Measurements from ENCODE around the gene FLNB. TPM values are rescaled to one million over a fixed set of nuclear protein-coding genes. Genes with fewer than 3 reads are reported as not detected.

FLNB gene
- total RNA-seq, 2 donors from 2014 or later: 104 to 121 TPM

- Histone ChIP-seq H3K4me1 (peaks cover 12% of the 10 kb centered on the region), H3K36me3 (replicated peaks in 1 of 2; ENCODE audit: insufficient read depth in 1 of 2, low read depth in 2 of 2) (no peaks in the 10 kb centered on the region), H3K27me3 (no peaks in the 10 kb centered on the region), H3K9me3 (no peaks in the 10 kb centered on the region), H3K4me3 (no peak overlapping the region), H3K27ac (no peak overlapping the region)
- ATAC-seq (no peak), DNase-seq (no peak)
- intact Hi-C loops (cut with DNase I): no loop called here
- TF ChIP-seq, protein P1, sequence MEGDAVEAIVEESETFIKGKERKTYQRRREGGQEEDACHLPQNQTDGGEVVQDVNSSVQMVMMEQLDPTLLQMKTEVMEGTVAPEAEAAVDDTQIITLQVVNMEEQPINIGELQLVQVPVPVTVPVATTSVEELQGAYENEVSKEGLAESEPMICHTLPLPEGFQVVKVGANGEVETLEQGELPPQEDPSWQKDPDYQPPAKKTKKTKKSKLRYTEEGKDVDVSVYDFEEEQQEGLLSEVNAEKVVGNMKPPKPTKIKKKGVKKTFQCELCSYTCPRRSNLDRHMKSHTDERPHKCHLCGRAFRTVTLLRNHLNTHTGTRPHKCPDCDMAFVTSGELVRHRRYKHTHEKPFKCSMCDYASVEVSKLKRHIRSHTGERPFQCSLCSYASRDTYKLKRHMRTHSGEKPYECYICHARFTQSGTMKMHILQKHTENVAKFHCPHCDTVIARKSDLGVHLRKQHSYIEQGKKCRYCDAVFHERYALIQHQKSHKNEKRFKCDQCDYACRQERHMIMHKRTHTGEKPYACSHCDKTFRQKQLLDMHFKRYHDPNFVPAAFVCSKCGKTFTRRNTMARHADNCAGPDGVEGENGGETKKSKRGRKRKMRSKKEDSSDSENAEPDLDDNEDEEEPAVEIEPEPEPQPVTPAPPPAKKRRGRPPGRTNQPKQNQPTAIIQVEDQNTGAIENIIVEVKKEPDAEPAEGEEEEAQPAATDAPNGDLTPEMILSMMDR (IDR thresholded peaks at IDR 0.05): no peak
- no peak for TF ChIP-seq POLR2A (IDR thresholded peaks at IDR 0.05)
- WGBS, 2 donors: 80% methylated on average over 7 of the region's 7 CpGs
These were observed 6.2 kb upstream of the FLNB start for GRCh38 chr3:58001979-58002378.

GRCh38 chr3:58003093-58003492 lies 5.1 kb upstream of the FLNB start:
- Histone ChIP-seq H3K27me3 (no peaks in the 10 kb centered on the region), H3K9me3 (no peaks in the 10 kb centered on the region), H3K4me1 (peaks cover 11% of the 10 kb centered on the region), H3K36me3 (replicated peaks in 1 of 2; ENCODE audit: insufficient read depth in 1 of 2, low read depth in 2 of 2) (no peaks in the 10 kb centered on the region), H3K4me3 (no peak overlapping the region), H3K27ac (peak overlapping the region in 2 of 4 donors; percentile 21 to 39)
- WGBS, 2 donors: 50 to 52% methylated on average over 1 to 5 of the region's 5 CpGs
- intact Hi-C loops (cut with DNase I): no loop called here
- DNase-seq (peak in 1 of 4 donors; percentile 47), ATAC-seq (peak; percentile 43)
- no peak for TF ChIP-seq POLR2A (IDR thresholded peaks at IDR 0.05)
- TF ChIP-seq, protein P1 (IDR thresholded peaks at IDR 0.05): no peak

DNA sequence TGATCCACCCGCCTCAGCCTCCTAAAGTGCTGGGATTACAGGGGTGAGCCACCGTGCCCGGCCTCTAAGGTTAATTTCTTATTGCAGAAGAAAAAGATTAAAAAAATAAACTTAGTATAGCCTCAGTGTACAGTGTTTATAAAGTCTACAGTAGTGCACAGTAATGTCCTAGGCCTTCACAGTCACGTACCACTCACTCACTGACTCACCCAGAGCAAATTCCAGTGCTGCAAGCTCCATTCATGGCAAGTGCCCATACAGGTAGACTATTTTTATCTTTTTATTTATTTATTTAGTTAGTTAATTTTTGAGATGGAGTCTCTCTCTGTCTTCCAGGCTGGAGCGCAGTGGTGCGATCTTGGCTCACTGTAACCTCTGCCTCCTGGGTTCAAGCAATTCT lies 3.2 kb upstream of the FLNB start:
- Histone ChIP-seq H3K27me3 (no peaks in the 10 kb centered on the region), H3K4me1 (peaks cover under 1% of the 10 kb centered on the region), H3K27ac (no peak overlapping the region), H3K36me3 (replicated peaks in 1 of 2; ENCODE audit: insufficient read depth in 1 of 2, low read depth in 2 of 2) (no peaks in the 10 kb centered on the region), H3K4me3 (no peak overlapping the region), H3K9me3 (no peaks in the 10 kb centered on the region)
- WGBS, 2 donors: 95 to 96% methylated on average over 6 of the region's 6 CpGs
- ATAC-seq (no peak), DNase-seq (no peak)
- intact Hi-C loops (cut with DNase I): loop anchor here (5.0 kb wide), 1 partner anchor 292 kb away; no protein-coding TSS in a partner anchor
- TF ChIP-seq, protein P1 (IDR thresholded peaks at IDR 0.05): no peak
- no peak for TF ChIP-seq POLR2A (IDR thresholded peaks at IDR 0.05)

DNA sequence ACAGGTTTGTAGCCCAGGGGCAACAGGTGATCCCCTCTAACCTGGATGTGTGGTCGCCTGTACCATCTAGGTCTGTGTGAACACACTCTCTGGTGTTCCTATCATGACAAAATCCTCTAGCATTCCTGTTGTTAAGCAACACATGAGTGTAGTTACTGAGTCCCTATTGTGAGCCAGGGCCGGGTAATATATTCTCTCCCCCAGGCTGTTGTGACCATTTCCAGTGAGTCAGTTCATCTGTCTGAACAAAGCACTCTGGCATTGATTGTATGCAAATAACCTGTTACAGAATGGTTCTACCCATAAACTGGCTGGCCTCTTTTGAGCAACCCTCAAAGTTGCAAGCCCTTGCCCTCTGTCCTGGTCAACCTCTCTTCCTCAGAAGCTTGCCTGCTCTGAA lies 2.6 kb upstream of the FLNB start:
- WGBS, 2 donors: 63 to 77% methylated on average over 2 of the region's 2 CpGs
- DNase-seq (no peak), ATAC-seq (no peak)
- Histone ChIP-seq H3K27me3 (no peaks in the 10 kb centered on the region), H3K27ac (no peak overlapping the region), H3K4me1 (peaks cover 7% of the 10 kb centered on the region), H3K9me3 (no peaks in the 10 kb centered on the region), H3K36me3 (replicated peaks in 1 of 2; ENCODE audit: insufficient read depth in 1 of 2, low read depth in 2 of 2) (no peaks in the 10 kb centered on the region), H3K4me3 (no peak overlapping the region)
- no peak for TF ChIP-seq POLR2A (IDR thresholded peaks at IDR 0.05)
- TF ChIP-seq, protein P1 (IDR thresholded peaks at IDR 0.05): no peak
- intact Hi-C loops (cut with DNase I): loop anchor here (5.0 kb wide), 1 partner anchor 292 kb away; no protein-coding TSS in a partner anchor

- Histone ChIP-seq H3K27me3 (no peaks in the 10 kb centered on the region), H3K4me3 (no peak overlapping the region), H3K4me1 (peaks cover 17% of the 10 kb centered on the region), H3K36me3 (replicated peaks in 1 of 2; ENCODE audit: insufficient read depth in 1 of 2, low read depth in 2 of 2) (no peaks in the 10 kb centered on the region), H3K9me3 (no peaks in the 10 kb centered on the region), H3K27ac (no peak overlapping the region)
- DNase-seq (no peak), ATAC-seq (no peak)
- intact Hi-C loops (cut with DNase I): loop anchor here (5.0 kb wide), 1 partner anchor 291 kb away; no protein-coding TSS in a partner anchor
- WGBS, 2 donors: 73 to 80% methylated on average over 6 of the region's 6 CpGs
- TF ChIP-seq, protein P1 (IDR thresholded peaks at IDR 0.05): no peak
- no peak for TF ChIP-seq POLR2A (IDR thresholded peaks at IDR 0.05)
These were observed 1.6 kb upstream of the FLNB start for GRCh38 chr3:58006661-58007060.
